Erythroblast (primary cell): Measurements from ENCODE around the gene HCCS.

Experiments used
- GATA1 ChIP-seq: IDR thresholded peaks from 2 replicates; pipeline ENCODE4 v1.6.1; 2011; ENCODE audit warnings: low read depth, mild to moderate bottlenecking, control low read depth, low read length, moderate library complexity
- POLR2A ChIP-seq: IDR thresholded peaks from 2 replicates; pipeline ENCODE4 v1.6.1; 2011; ENCODE audit warnings: mild to moderate bottlenecking, low read length

GRCh38 chrX:11130136-11130535 is 19.0 kb downstream of the HCCS start:
- TF ChIP-seq POLR2A (no peak), GATA1 (no peak)
